Measurements from ENCODE around the gene SLC28A1.

DNA sequence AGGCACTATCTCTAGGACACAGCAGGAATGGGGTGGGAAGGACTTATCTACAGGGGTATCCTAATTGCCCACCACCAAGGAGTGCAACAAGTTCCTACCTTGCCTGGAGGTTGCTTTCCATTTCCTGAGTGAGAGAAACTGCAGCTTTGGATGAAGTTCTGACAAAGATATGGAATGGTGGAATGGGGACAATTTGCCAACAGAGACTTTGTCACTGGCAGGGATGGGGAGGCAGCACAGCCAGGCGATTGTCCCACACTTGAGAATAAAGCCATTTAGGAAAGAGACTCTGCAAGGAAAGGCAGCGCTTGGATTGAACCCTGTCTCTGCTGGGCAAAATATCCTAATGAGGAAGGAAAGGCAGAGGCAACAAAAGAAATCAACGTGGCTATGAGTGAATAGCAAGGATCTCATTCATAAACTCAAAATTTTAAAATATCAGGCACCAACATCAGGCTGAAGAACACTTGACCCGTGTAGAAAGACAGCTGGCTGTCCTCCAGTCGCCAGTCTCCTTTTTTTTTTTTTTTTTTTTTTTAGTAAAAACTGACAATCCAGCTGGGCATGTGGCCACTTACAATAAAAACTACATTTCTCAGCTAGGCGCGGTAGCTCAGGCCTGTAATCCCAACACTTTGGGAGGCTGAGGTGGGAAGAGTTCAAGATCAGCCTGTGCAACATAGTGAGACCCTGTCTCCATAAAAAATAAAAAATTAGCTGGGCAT, 65.5 kb downstream of the SLC28A1 start:
- no peak for TF ChIP-seq CTCF (IDR thresholded peaks at IDR 0.05; ENCODE audit: poor library complexity)
- TF ChIP-seq EZH2 (IDR thresholded peaks at IDR 0.05; ENCODE audit: borderline replicate concordance): no peak

Data from hepatocyte (in vitro differentiated cells).